GM12874 (cell line): ENCODE results near the gene RAB11FIP3.

Experiments used
- TF ChIP-seq, protein P1 (sequence below): IDR thresholded peaks from 2 replicates; pipeline ENCODE4 v1.5.1; 2011; ENCODE audit warnings: low read depth, mild to moderate bottlenecking, control low read depth, low read length, moderate library complexity; ENCODE audit not compliant: insufficient read depth

RAB11FIP3 gene

DNA sequence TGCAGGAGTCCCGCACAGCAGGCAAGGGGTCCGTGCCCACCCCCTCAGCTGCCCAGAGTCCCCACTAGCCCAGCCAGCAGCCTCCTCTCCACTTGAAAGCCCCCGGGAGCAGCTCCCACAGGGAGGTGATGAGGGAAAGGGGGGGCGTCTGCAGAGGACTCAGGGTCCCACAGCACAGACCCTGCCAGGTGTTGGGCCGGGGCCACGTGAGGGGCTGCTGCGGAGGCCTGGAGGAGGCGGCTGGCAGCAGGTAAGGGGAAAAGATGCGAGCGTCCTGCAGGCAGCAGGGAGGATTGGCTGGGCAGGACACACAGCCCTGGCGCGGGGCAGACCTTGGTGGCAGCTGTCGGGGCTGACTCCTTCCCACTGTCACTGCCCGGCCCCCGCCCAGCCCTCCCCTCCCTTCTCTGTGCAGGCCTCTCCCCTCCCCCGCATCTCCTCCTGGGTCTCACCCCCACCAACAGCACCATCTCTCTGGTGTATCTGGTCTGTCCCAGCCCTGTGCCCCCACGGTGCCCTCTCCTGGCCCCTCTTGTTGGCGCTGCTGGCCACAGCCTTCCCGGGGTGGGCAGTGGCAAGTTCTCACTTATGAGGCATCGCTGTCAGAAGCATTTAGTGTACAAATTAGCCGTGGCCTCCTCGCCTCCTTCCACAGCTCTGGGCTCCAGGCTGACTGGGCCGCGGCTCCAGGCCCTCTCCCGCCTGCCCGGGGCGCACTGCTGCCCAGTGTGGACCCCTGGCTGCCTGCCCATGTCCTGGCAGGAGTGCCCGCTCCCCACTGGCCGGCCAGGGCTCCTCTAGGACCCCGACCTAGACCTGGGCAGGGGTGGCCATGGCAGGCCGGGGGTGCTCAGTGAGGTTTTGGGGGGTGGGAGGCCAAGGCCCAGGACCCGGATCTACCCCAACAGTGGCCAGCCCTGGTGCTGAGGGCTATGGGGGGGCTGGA, 130.4 kb downstream of the RAB11FIP3 start:
- TF ChIP-seq, protein P1, sequence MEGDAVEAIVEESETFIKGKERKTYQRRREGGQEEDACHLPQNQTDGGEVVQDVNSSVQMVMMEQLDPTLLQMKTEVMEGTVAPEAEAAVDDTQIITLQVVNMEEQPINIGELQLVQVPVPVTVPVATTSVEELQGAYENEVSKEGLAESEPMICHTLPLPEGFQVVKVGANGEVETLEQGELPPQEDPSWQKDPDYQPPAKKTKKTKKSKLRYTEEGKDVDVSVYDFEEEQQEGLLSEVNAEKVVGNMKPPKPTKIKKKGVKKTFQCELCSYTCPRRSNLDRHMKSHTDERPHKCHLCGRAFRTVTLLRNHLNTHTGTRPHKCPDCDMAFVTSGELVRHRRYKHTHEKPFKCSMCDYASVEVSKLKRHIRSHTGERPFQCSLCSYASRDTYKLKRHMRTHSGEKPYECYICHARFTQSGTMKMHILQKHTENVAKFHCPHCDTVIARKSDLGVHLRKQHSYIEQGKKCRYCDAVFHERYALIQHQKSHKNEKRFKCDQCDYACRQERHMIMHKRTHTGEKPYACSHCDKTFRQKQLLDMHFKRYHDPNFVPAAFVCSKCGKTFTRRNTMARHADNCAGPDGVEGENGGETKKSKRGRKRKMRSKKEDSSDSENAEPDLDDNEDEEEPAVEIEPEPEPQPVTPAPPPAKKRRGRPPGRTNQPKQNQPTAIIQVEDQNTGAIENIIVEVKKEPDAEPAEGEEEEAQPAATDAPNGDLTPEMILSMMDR: no peak

DNA sequence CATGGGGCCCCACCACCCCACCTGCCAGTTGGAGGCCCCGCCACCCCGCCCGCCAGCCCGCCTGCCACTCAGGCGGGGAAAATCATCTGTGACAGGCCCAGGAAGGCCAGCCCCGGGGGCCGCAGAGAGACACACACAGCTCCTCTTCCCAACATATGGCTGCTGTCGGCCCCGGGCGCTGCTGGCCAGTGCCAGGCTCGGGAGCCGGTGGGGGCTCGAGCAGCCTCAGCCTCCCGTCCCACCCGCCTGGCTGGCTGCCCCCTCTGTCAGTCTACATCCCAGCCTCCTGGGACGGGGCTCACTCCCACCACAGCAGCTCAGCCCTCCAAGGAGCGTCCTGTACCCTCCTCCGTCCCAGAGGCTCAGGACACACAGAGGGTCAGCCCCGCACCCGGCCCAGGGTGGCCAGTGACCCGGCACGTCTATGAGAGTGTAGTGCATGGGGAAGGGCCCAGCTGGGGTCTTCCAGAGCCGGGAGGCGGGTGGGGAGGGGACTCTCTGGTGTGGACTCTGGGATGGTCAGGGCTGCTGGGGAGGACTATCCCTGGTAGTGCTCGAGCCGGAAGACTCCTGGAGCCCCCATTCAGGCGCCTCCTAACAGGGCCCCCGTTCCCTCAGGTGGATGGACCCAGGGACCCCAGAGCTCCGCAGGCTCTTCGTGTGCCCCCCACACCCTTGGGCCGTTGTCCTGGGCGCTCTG, 131.2 kb downstream of the RAB11FIP3 start:
- TF ChIP-seq, protein P1: no peak

DNA sequence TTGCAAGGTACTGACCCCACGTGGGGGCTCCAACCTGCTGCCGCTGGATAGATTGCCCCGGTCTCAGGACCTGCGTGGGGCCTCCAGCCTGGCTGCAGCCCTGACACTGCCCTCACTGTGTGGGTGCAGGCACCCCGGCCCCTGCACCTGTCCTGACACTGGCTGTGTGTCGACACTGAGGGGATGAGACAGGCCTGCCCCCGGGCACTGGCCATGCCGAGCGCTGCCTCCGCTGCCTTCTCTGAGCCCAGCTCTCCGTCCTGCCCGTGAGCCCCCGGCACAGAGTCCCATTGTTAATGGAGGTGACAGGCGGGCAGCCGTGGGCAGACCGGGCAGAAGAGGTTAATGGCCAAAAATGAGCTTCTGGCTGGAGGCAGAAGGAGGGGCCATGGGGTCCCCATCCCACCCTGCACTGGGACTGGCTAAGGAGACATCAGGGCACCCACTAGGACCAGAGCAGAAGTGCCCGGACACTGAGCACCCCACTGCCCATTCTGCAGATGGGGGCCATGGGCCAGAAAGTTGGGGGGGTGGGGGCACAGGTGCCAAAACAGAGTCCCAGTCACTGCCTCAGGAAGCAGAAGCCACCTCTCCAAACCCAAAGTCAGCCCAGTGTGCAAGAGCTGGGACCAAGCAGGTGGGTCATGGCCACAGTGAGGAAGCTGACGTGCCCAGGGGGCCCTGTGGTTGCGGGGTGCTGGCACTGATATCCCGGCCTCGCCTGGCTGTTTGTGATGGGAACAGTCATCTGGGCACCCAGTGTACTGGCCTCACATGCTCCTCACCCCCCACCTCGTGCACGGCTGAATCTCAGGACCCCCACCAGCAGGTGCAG, 132.2 kb downstream of the RAB11FIP3 start:
- TF ChIP-seq, protein P1: no peak

DNA sequence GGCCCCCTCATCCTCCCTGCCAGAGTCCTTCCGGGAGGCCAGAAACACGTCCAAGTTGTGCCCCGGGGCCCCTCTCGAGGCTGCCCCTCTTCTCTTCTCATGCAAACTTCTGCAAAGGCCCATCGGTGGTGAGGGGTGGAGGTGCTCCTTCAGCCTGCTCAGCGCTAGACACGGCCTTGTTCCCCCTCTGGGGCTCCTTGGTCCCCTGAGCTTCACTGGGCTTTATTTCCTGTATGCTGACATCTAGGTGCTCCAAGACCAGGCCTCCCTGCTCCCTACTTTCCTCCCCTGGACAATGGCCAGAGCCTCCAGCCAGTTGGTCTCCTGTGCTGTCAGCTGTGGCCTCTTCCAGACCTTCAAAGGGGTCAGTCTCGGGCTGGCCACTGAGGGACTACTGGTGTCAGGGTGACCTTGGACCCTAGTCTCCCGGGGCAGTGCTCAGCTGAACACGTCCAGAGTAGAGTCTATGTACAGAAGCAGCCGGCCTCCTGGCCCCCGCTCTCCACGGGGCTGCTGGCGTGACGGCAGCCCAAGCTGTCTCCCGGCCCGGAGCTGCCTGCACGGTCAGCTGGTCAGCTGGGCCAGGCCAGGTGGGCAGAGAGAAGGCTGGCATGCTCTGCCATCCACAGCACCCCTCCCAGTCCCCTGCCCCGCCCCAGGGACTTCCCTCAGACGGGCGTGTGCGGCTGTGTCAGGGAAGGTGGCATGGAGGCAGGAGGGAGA, 133.0 kb downstream of the RAB11FIP3 start:
- TF ChIP-seq, protein P1: no peak

DNA sequence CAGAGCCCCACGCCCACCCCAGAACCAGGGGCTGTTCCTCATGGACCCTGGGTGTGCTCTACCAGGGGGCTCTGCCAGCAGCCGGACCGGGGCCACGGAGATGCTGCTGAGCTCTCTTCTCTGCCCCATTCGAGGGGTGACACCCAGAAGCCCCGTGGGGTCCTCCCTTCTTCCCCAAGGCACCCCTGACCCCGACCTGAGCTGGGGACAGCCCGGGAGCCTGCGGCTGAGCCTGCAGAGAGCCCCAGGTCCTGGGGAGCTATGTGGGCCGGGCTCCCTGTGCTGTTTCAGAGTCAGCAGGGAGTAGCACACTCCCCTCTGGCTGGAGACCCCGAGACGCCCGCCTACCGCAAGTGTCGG, 133.6 kb downstream of the RAB11FIP3 start:
- TF ChIP-seq, protein P1: no peak

DNA sequence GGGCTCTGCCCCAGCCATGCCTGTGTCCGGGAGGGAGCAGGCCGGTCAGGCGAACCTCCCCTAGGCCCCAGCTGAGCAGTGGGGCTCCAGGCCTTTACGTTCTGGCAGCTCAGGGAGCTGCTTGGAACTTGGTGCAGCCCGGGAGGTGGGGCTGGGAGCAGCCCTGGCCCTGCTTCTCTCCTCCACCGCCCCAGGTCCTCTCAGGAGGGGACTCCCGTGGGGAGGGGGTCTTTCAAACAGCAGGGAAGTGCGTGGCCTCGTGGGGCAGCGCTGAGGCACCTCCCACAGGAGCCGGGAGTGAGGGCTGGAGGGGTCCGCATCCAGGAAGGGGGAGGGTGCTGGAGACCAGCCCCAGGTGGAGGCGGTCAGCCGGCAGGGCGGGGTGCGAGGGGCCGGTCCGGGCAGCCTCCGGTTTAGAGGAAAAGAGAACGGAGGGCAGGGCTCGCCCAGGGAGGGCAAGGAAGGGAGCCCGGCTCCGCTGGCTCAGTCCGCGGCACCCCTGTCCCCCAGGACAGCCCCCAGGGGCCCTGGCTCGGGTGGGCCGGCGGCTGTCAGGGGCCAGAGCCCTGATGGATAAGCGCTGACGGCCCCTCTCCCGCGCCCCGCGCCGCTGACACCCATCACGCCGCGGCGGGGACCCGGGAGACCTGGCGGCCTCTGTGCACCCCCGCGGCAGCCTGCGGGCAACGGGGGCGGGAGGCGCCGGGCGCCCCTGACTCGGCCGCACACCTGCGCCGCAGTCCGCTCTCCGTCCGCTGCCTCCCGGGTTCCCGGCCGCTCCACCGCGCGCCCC, 134.2 kb downstream of the RAB11FIP3 start:
- TF ChIP-seq, protein P1: no peak
